ENCODE measurements around the gene CD247. TPM values are rescaled to one million over a fixed set of nuclear protein-coding genes. Genes with fewer than 3 reads are reported as not detected.

The CD247 gene
- total and polyA plus RNA-seq, 4 experiments from 2014 or later: 260 to 404 (median 340) TPM

DNA sequence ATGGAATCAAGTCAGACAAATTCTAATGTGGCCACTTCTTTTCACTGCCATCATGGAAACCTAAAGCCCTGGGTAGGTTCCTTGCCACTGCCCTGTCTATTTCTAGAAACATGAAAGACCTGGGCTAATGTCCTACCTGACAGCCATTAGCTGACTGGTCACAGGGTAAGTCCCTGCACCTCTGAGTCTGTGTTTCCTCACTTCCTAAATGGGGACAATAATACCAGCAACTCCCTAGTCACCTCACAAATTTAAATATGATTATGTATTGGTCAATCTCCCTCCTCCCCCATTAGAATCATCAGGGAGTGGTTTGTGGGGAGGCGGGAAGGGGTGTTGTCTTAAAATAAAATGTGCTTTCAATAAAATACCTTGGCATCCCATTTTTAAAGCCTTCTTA lies 33.0 kb upstream of the CD247 start:
- intact Hi-C loops (cut with micrococcal nuclease): loop anchor here (5.0 to 10.0 kb wide), 3 partner anchors 57 to 639 kb away; partner anchors contain the start of genes DCAF6 and MPC2
- peaks cover 23 to 56% (median 41%) of the 10 kb centered on the region in 4 donors for H3K4me1 Mint-ChIP-seq
- H3K4me3 Mint-ChIP-seq: peak overlapping the region in 1 of 8 donors; percentile 35
- no peak for DNase-seq
- no peaks in the 10 kb centered on the region for H3K27me3 ChIP-seq (ENCODE audit: insufficient read depth, low read length)
- no peak overlapping the region for H3K27ac Mint-ChIP-seq
- H3K9me3 Mint-ChIP-seq: no peaks in the 10 kb centered on the region
- ChIA-PET POLR2A (ENCODE audit: partially characterized antibody) (no interaction called here), CTCF (ENCODE audit: partially characterized antibody) (interaction anchor here (1.1 to 6.5 kb wide), 3 partner anchors 11 to 18 kb away, joined by 4 to 55 read pairs (median 7); no protein-coding TSS in a partner anchor)
- H3K27ac ChIP-seq (ENCODE audit: low read depth, low read length): no peak overlapping the region
- H3K27me3 Mint-ChIP-seq: no peaks in the 10 kb centered on the region
- H3K9me3 ChIP-seq (ENCODE audit: control insufficient read depth in 1 of 2, low read length in 2 of 2): no peaks in the 10 kb centered on the region
- H3K36me3 Mint-ChIP-seq: peaks cover 8 to 16% of the 10 kb centered on the region in 2 donors
- no peak overlapping the region for H3K4me3 ChIP-seq (ENCODE audit: low read length in 2 of 2)
- no peaks in the 10 kb centered on the region for H3K36me3 ChIP-seq (ENCODE audit: insufficient read depth, low read length)
- H3K4me1 ChIP-seq (ENCODE audit: insufficient read depth, low read length): peaks cover 30% of the 10 kb centered on the region

DNA sequence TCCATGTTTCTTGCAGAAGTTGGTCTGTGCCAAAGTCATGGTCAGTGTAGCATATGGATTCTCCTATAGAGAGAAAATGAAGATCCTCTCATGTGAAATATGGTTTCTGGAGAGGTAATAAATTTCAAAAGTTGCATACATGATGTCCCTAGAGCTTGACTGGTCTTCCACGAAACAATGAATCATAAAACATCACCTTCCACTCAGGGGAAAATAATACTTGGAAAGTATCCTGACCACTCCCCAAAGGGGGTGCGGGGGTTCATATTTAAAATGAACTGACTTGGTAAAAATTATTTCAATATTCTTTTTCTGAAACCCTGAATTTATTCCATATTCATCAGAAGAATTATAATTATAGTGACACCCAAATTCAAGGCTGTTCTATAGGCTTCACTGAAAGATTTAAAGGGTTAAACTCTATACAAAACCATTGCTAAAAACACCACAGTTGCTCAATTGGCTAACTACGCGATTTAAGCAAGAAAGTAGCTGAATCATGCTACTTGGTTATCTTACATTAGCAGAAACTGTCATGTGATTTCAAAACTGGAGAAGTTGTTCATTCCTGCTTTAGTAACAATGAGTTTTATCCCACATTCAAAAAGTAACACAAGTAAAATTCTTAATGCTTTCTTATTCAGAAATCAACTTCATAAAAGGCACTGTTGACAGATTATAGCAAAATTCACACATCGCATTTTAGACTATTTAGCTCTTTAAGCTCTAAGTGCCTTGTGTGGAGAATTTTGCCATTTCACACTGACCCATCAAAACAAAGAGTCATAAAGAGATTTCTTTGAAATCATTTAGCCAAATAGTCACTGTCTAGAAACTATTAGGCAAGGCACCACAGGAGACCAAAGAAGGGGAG lies 30.0 kb upstream of the CD247 start:
- Mint-ChIP-seq H3K4me1 (peaks cover 18 to 40% (median 27%) of the 10 kb centered on the region in 4 donors), H3K9me3 (no peaks in the 10 kb centered on the region), H3K27ac (no peak overlapping the region), H3K27me3 (no peaks in the 10 kb centered on the region), H3K36me3 (peaks cover 18 to 36% of the 10 kb centered on the region in 2 donors), H3K4me3 (no peak overlapping the region)
- no peaks in the 10 kb centered on the region for H3K27me3 ChIP-seq (ENCODE audit: insufficient read depth, low read length)
- CTCF ChIA-PET (ENCODE audit: partially characterized antibody): interaction anchor here (0.5 to 6.5 kb wide), 6 partner anchors 8 to 68 kb away, joined by 3 to 55 read pairs (median 3); no protein-coding TSS in a partner anchor
- POLR2A ChIA-PET (ENCODE audit: partially characterized antibody): no interaction called here
- H3K4me1 ChIP-seq (ENCODE audit: insufficient read depth, low read length): peaks cover 19% of the 10 kb centered on the region
- DNase-seq: no peak
- H3K36me3 ChIP-seq (ENCODE audit: insufficient read depth, low read length): no peaks in the 10 kb centered on the region
- H3K9me3 ChIP-seq (ENCODE audit: control insufficient read depth in 1 of 2, low read length in 2 of 2): no peaks in the 10 kb centered on the region
- intact Hi-C loops (cut with micrococcal nuclease): no loop called here
- H3K27ac ChIP-seq (ENCODE audit: low read depth, low read length): no peak overlapping the region
- H3K4me3 ChIP-seq (ENCODE audit: low read length in 2 of 2): no peak overlapping the region

DNA sequence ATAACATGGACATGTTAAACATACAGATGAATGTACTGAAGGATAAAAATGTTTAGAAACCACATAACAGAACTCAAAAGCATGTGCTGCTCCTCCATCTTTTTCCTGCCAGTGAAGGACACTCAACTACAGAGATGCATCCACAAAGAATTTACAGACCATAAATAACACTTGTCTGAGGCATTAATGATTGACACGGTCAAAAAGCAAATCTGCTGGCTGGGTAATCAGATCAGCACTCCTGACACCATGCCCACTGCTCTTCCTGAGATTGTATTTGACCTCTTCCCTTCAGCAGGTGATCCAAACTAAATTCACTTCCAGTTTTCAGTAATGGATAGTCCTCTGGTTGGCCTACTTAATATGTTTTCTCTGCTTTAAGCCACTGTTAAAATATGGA lies 28.6 kb upstream of the CD247 start:
- intact Hi-C loops (cut with micrococcal nuclease): no loop called here
- Mint-ChIP-seq H3K9me3 (no peaks in the 10 kb centered on the region), H3K27me3 (no peaks in the 10 kb centered on the region), H3K4me1 (peaks cover 14 to 30% (median 19%) of the 10 kb centered on the region in 4 donors), H3K36me3 (peaks cover 18 to 42% of the 10 kb centered on the region in 2 donors), H3K4me3 (no peak overlapping the region), H3K27ac (no peak overlapping the region)
- ChIA-PET CTCF (ENCODE audit: partially characterized antibody) (interaction anchor here (1.0 to 1.1 kb wide), 2 partner anchors 9 to 13 kb away, joined by 3 to 4 read pairs; no protein-coding TSS in a partner anchor), POLR2A (ENCODE audit: partially characterized antibody) (no interaction called here)
- H3K27ac ChIP-seq (ENCODE audit: low read depth, low read length): no peak overlapping the region
- peaks cover 12% of the 10 kb centered on the region for H3K4me1 ChIP-seq (ENCODE audit: insufficient read depth, low read length)
- no peaks in the 10 kb centered on the region for H3K9me3 ChIP-seq (ENCODE audit: control insufficient read depth in 1 of 2, low read length in 2 of 2)
- no peak for DNase-seq
- H3K36me3 ChIP-seq (ENCODE audit: insufficient read depth, low read length): no peaks in the 10 kb centered on the region
- no peak overlapping the region for H3K4me3 ChIP-seq (ENCODE audit: low read length in 2 of 2)
- H3K27me3 ChIP-seq (ENCODE audit: insufficient read depth, low read length): no peaks in the 10 kb centered on the region

DNA sequence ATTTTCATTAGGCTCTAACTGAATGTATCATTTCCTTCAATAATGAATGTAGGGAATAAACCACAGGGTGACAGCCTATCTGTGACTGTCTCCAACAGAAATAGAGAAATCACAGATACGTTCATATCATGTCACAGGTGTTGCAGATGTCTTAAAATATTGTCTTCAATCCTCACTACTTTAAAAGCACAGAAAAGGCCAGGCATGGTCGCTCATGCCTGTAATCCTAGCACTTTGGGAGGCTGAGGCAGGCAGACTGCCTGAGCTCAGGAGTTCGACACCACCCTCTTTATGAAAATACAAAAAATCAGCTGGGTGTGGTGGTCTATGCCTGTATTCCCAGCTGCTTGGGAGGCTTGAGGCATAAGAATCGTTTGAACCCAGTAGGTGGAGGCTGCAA lies 27.0 kb upstream of the CD247 start:
- Mint-ChIP-seq H3K27me3 (no peaks in the 10 kb centered on the region), H3K4me1 (peaks cover 8 to 21% (median 11%) of the 10 kb centered on the region in 4 donors), H3K4me3 (no peak overlapping the region), H3K27ac (no peak overlapping the region), H3K9me3 (no peaks in the 10 kb centered on the region), H3K36me3 (peaks cover 18 to 52% of the 10 kb centered on the region in 2 donors)
- no peaks in the 10 kb centered on the region for H3K36me3 ChIP-seq (ENCODE audit: insufficient read depth, low read length)
- peaks cover 6% of the 10 kb centered on the region for H3K4me1 ChIP-seq (ENCODE audit: insufficient read depth, low read length)
- intact Hi-C loops (cut with micrococcal nuclease): no loop called here
- POLR2A ChIA-PET (ENCODE audit: partially characterized antibody): interaction anchor here (0.6 kb wide), 1 partner anchor 311 kb away, joined by 3 read pairs; no protein-coding TSS in a partner anchor
- H3K4me3 ChIP-seq (ENCODE audit: low read length in 2 of 2): no peak overlapping the region
- no peak for DNase-seq
- H3K27ac ChIP-seq (ENCODE audit: low read depth, low read length): no peak overlapping the region
- H3K9me3 ChIP-seq (ENCODE audit: control insufficient read depth in 1 of 2, low read length in 2 of 2): no peaks in the 10 kb centered on the region
- CTCF ChIA-PET (ENCODE audit: partially characterized antibody): interaction anchor here (1.1 to 1.3 kb wide), 2 partner anchors 8 to 10 kb away, joined by 4 to 5 read pairs; partner anchors contain the start of gene CREG1
- H3K27me3 ChIP-seq (ENCODE audit: insufficient read depth, low read length): no peaks in the 10 kb centered on the region

DNA sequence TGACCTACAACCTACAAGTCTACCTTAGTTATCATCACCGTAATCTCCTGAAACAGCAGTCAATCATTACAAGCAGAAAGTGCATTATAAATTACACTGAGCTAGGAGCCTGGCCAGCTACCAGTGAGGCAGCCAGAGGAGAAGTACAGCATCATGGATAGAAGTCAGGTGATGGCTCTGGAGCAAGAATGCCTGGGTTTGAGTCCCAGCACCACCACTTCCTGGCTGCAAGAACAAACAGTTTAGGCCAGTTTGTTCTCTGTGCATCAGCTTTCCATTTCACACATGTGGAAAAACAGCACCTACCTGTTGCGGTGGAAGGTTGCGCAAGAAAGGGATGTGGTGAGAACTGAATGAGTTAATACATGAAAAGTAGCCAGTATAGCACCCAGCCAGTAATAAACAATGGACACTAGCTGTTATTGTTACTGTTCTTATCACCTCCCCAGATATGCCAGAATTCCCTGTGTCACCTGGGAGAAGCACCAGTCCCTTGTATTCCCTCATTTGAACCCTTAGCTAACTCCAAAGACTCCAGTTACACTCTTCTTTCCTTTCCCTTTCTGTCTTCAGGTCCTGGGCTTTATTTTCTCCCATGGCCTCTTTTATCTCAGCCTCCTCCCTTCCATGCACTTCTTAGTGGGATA lies 26.2 kb upstream of the CD247 start:
- intact Hi-C loops (cut with micrococcal nuclease): no loop called here
- ChIA-PET CTCF (ENCODE audit: partially characterized antibody) (interaction anchor here (0.7 to 5.9 kb wide), 4 partner anchors 9 to 278 kb away, joined by 3 to 82 read pairs (median 4); partner anchors contain the start of gene CREG1), POLR2A (ENCODE audit: partially characterized antibody) (interaction anchor here (1.0 kb wide), 1 partner anchor 9 kb away, joined by 3 read pairs; the partner anchor contains the start of gene CREG1)
- peaks cover 6% of the 10 kb centered on the region for H3K4me1 ChIP-seq (ENCODE audit: insufficient read depth, low read length)
- Mint-ChIP-seq H3K4me1 (peaks cover 7 to 21% (median 10%) of the 10 kb centered on the region in 4 donors), H3K27ac (peak overlapping the region in 4 of 7 donors; percentile 2 to 44 (median 33)), H3K36me3 (peaks cover 18 to 53% of the 10 kb centered on the region in 2 donors), H3K9me3 (no peaks in the 10 kb centered on the region), H3K27me3 (no peaks in the 10 kb centered on the region), H3K4me3 (no peak overlapping the region)
- H3K36me3 ChIP-seq (ENCODE audit: insufficient read depth, low read length): no peaks in the 10 kb centered on the region
- DNase-seq: no peak
- H3K4me3 ChIP-seq (ENCODE audit: low read length in 2 of 2): no peak overlapping the region
- H3K9me3 ChIP-seq (ENCODE audit: control insufficient read depth in 1 of 2, low read length in 2 of 2): no peaks in the 10 kb centered on the region
- no peak overlapping the region for H3K27ac ChIP-seq (ENCODE audit: low read depth, low read length)
- H3K27me3 ChIP-seq (ENCODE audit: insufficient read depth, low read length): no peaks in the 10 kb centered on the region

DNA sequence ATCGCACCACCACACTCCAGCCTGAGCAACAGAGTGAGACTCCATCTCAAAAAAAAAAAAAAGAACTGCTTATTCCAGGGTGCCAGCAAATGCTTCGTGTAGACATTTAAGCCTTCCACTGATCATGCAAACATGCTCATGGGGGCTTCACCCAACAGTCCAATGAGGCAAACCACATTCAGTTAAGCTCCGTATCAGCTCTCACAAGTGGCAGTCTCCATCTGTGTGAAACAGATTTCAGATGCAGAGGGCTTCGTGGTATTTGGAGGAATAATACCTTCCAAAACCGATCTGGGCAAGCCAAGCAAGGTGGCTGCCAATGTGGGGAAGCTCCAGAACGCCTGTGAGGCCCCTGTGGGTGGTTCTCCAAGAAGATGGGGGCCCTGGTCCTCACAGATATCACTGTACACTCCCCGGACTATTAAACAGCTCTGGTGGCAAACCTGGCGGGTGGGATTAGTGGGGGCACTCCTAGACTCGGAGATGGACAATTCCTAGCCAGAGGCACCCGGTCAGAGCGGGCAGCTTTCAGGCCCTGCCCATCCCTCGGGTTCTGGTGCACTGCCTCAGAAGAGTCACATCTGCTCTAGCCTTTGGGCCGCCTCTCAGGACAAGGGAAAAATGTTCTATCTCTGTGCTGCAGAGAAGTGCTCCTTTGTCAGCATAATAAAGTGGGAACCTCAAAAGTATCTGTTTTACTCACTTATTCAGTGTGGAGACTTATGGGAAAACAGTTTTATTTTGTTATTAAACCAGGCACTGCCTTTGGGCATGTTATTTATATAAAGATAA lies 25.1 kb upstream of the CD247 start:
- ChIA-PET CTCF (ENCODE audit: partially characterized antibody) (interaction anchor here (0.7 to 5.9 kb wide), 6 partner anchors 10 to 633 kb away, joined by 3 to 82 read pairs (median 4); partner anchors contain the start of gene CREG1), POLR2A (ENCODE audit: partially characterized antibody) (interaction anchor here (1.0 kb wide), 1 partner anchor 27 kb away, joined by 3 read pairs; no protein-coding TSS in a partner anchor)
- peaks cover 9 to 19% (median 16%) of the 10 kb centered on the region in 4 donors for H3K4me1 Mint-ChIP-seq
- no peaks in the 10 kb centered on the region for H3K9me3 ChIP-seq (ENCODE audit: control insufficient read depth in 1 of 2, low read length in 2 of 2)
- intact Hi-C loops (cut with micrococcal nuclease): no loop called here
- no peak overlapping the region for H3K4me3 ChIP-seq (ENCODE audit: low read length in 2 of 2)
- H3K4me3 Mint-ChIP-seq: no peak overlapping the region
- H3K4me1 ChIP-seq (ENCODE audit: insufficient read depth, low read length): peaks cover 6% of the 10 kb centered on the region
- H3K36me3 Mint-ChIP-seq: peaks cover 18 to 53% of the 10 kb centered on the region in 2 donors
- H3K27ac Mint-ChIP-seq: no peak overlapping the region
- H3K27ac ChIP-seq (ENCODE audit: low read depth, low read length): no peak overlapping the region
- no peaks in the 10 kb centered on the region for H3K36me3 ChIP-seq (ENCODE audit: insufficient read depth, low read length)
- no peaks in the 10 kb centered on the region for H3K9me3 Mint-ChIP-seq
- H3K27me3 Mint-ChIP-seq: no peaks in the 10 kb centered on the region
- DNase-seq: no peak
- no peaks in the 10 kb centered on the region for H3K27me3 ChIP-seq (ENCODE audit: insufficient read depth, low read length)
